OCI-LY1 (cell line): ENCODE results near the gene PTF1A.

Experiments used
- H2AFZ ChIP-seq: fragments of 200-600 bp; sonication (generic), shearing (Covaris generic); 2 replicates; pipeline ENCODE4 v1.6.0; 2014; ENCODE audit warnings: antibody characterized with exemption, mild to moderate bottlenecking, low read length
- H3F3A ChIP-seq: fragments of 200-600 bp; sonication (generic), shearing (Covaris generic); 2 replicates; pipeline ENCODE4 v1.6.0; 2014; ENCODE audit warnings: mild to moderate bottlenecking, antibody characterized with exemption, low read length, moderate library complexity; ENCODE audit not compliant: insufficient read depth
- H3K27ac ChIP-seq: fragments of 200-600 bp; sonication (generic); 2 replicates; pipeline ENCODE4 v1.5.1; 2014; ENCODE audit warnings: low read length, mixed run types, mild to moderate bottlenecking, low read depth; ENCODE audit not compliant: poor library complexity, severe bottlenecking
- H3K27me3 ChIP-seq: fragments of 200-600 bp; sonication (generic); 2 replicates; pipeline ENCODE4 v1.6.0; 2014; ENCODE audit warnings: antibody characterized with exemption, mild to moderate bottlenecking, low read length, moderate library complexity; ENCODE audit not compliant: insufficient read depth
- H3K36me3 ChIP-seq: fragments of 200-600 bp; sonication (generic); 2 replicates; pipeline ENCODE4 v1.6.1; 2014; ENCODE audit warnings: mild to moderate bottlenecking, antibody characterized with exemption, low read length, moderate library complexity, mixed read lengths; ENCODE audit not compliant: insufficient read depth
- H3K4me1 ChIP-seq: fragments of 200-600 bp; sonication (generic); 2 replicates; pipeline ENCODE4 v1.5.1; 2014; ENCODE audit warnings: mild to moderate bottlenecking, low read length, moderate library complexity; ENCODE audit not compliant: insufficient read depth, severe bottlenecking
- H3K4me2 ChIP-seq: fragments of 200-600 bp; sonication (generic), shearing (Covaris generic); 2 replicates; pipeline ENCODE4 v1.6.1; 2014; ENCODE audit warnings: low read length
- H3K4me3 ChIP-seq: fragments of 200-600 bp; sonication (generic); 2 replicates; pipeline ENCODE4 v1.5.1; 2014; ENCODE audit warnings: low read length, low read depth, mild to moderate bottlenecking, mixed read lengths; ENCODE audit not compliant: poor library complexity, severe bottlenecking
- H3K79me2 ChIP-seq: fragments of 200-600 bp; shearing (Covaris generic); 2 replicates; pipeline ENCODE4 v1.6.1; 2016; ENCODE audit warnings: mixed run types, low read length, mixed read lengths; ENCODE audit not compliant: insufficient read depth
- H3K9ac ChIP-seq: fragments of 200-600 bp; sonication (generic), shearing (Covaris generic); 2 replicates; pipeline ENCODE4 v1.6.1; 2014; ENCODE audit warnings: mild to moderate bottlenecking, low read length, mixed read lengths
- H3K9me2 ChIP-seq: fragments of 200-600 bp; sonication (generic), shearing (Covaris generic); 2 replicates; pipeline ENCODE4 v1.6.1; 2014; ENCODE audit warnings: low read depth, mild to moderate bottlenecking, low read length, mixed read lengths
- H3K9me3 ChIP-seq: fragments of 200-600 bp; shearing (Covaris generic); 2 replicates; pipeline ENCODE4 v1.6.1; 2014; ENCODE audit warnings: low read length, mixed read lengths
- H4K20me1 ChIP-seq: fragments of 200-600 bp; sonication (generic), shearing (Covaris generic); 2 replicates; pipeline ENCODE4 v1.6.0; 2016; ENCODE audit warnings: mild to moderate bottlenecking, low read length; ENCODE audit not compliant: insufficient read depth
- EZH2 ChIP-seq: fragments of 200-600 bp; sonication (generic), shearing (Covaris generic); IDR thresholded peaks from 2 replicates; pipeline ENCODE4 v1.8.0; 2017; ENCODE audit warnings: borderline replicate concordance, mixed run types, mild to moderate bottlenecking, antibody characterized with exemption, low read length, moderate library complexity, mixed read lengths
- TF ChIP-seq, protein P1 (sequence below): fragments of 200-600 bp; sonication (generic), shearing (Covaris generic); IDR thresholded peaks from 2 replicates; pipeline ENCODE4 v1.5.1; 2017; ENCODE audit warnings: mild to moderate bottlenecking, antibody characterized with exemption, low read length, moderate library complexity, mixed read lengths

The PTF1A gene

DNA sequence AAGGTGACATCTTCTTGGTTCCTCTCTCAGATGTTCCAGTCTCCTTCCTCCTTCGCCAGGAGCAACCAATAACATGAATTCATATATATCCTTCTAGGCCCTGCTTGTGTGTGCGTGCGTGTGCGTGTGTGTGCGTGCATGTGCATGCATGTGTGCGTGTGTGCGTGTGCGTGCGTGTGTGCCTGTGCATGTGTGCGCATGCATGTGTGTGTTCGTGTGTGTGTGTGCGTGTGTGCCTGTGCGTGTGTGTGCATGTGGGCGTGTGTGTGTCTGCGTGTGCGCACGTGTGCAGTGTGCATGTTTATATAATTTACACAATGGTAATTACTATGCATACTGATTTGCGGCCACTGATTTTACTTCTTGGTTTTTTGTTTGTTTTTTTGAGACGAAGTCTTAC is 43.9 kb upstream of the PTF1A start:
- Histone ChIP-seq H3K4me3 (no peak overlapping the region), H4K20me1 (no peaks in the 10 kb centered on the region), H2AFZ (no peak overlapping the region), H3K79me2 (no peaks in the 10 kb centered on the region), H3K9me2 (no peaks in the 10 kb centered on the region), H3K9me3 (no peaks in the 10 kb centered on the region), H3K36me3 (no peaks in the 10 kb centered on the region), H3K4me2 (no peak overlapping the region), H3F3A (no peaks in the 10 kb centered on the region), H3K4me1 (no peaks in the 10 kb centered on the region), H3K27ac (no peak overlapping the region), H3K27me3 (no peaks in the 10 kb centered on the region), H3K9ac (no peak overlapping the region)
- no peak for TF ChIP-seq EZH2
- TF ChIP-seq, protein P1, sequence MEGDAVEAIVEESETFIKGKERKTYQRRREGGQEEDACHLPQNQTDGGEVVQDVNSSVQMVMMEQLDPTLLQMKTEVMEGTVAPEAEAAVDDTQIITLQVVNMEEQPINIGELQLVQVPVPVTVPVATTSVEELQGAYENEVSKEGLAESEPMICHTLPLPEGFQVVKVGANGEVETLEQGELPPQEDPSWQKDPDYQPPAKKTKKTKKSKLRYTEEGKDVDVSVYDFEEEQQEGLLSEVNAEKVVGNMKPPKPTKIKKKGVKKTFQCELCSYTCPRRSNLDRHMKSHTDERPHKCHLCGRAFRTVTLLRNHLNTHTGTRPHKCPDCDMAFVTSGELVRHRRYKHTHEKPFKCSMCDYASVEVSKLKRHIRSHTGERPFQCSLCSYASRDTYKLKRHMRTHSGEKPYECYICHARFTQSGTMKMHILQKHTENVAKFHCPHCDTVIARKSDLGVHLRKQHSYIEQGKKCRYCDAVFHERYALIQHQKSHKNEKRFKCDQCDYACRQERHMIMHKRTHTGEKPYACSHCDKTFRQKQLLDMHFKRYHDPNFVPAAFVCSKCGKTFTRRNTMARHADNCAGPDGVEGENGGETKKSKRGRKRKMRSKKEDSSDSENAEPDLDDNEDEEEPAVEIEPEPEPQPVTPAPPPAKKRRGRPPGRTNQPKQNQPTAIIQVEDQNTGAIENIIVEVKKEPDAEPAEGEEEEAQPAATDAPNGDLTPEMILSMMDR, result no peak

DNA sequence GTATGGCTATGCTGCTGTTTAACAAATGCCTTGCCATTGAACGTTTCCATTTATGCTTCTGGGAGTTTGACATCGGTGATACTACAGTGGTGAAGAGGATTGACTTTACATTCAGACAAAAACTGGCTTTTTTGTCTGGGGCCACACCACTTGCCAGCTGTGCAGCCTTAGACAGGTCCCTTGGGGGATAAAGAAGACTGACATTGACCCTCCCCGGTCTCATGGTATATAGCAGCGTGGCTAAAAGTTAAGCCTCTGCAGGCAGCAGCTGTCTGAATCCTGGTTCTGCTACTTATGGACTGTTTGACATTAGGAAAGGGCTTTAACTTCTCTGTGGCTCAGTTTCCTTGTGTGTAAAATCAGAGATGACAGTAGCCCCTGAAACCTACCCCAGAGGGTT is 42.0 kb upstream of the PTF1A start:
- Histone ChIP-seq H3K9ac (no peak overlapping the region), H3K4me2 (no peak overlapping the region), H3F3A (no peaks in the 10 kb centered on the region), H3K9me2 (no peaks in the 10 kb centered on the region), H3K79me2 (no peaks in the 10 kb centered on the region), H3K4me3 (no peak overlapping the region), H3K4me1 (no peaks in the 10 kb centered on the region), H3K27me3 (no peaks in the 10 kb centered on the region), H3K27ac (no peak overlapping the region), H3K36me3 (no peaks in the 10 kb centered on the region), H3K9me3 (no peaks in the 10 kb centered on the region), H2AFZ (no peak overlapping the region), H4K20me1 (no peaks in the 10 kb centered on the region)
- TF ChIP-seq, protein P1, result no peak
- no peak for TF ChIP-seq EZH2

DNA sequence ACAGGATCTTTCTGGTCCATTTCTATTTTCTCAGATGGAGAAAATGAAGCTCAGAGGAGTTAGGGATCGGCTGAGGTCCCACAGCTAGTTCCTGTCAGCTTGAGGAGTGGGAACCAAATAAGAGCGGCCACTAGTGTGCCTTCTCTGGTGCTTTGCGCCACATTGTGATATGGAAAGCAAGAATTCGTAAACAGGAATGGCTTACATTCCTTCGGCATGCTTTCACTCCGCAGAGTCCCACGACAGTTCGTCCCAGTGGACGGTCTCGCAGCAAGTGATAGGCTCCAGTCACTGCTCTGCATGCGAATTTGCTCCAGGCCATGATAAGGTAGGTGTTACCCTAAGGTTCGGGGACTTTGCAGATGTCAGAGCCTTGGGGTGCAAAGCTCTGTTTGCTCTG is 41.5 kb upstream of the PTF1A start:
- H3K36me3 ChIP-seq, result no peaks in the 10 kb centered on the region
- no peaks in the 10 kb centered on the region for H3K4me1 ChIP-seq
- no peaks in the 10 kb centered on the region for H3K79me2 ChIP-seq
- H2AFZ ChIP-seq, result no peak overlapping the region
- H3K4me3 ChIP-seq, result no peak overlapping the region
- no peaks in the 10 kb centered on the region for H3K9me2 ChIP-seq
- H3K9ac ChIP-seq, result no peak overlapping the region
- no peaks in the 10 kb centered on the region for H3K27me3 ChIP-seq
- no peak overlapping the region for H3K4me2 ChIP-seq
- H3K9me3 ChIP-seq, result no peaks in the 10 kb centered on the region
- H3K27ac ChIP-seq, result no peak overlapping the region
- no peaks in the 10 kb centered on the region for H4K20me1 ChIP-seq
- H3F3A ChIP-seq, result no peaks in the 10 kb centered on the region
- TF ChIP-seq, protein P1, result no peak
- TF ChIP-seq EZH2, result no peak
